ENCODE measurements around the gene NFIC. TPM values are rescaled to one million over a fixed set of nuclear protein-coding genes. Genes with fewer than 3 reads are reported as not detected.

The NFIC gene
- total and polyA plus RNA-seq, 2 donors from 2014 or later = 20.3 to 173 TPM

DNA sequence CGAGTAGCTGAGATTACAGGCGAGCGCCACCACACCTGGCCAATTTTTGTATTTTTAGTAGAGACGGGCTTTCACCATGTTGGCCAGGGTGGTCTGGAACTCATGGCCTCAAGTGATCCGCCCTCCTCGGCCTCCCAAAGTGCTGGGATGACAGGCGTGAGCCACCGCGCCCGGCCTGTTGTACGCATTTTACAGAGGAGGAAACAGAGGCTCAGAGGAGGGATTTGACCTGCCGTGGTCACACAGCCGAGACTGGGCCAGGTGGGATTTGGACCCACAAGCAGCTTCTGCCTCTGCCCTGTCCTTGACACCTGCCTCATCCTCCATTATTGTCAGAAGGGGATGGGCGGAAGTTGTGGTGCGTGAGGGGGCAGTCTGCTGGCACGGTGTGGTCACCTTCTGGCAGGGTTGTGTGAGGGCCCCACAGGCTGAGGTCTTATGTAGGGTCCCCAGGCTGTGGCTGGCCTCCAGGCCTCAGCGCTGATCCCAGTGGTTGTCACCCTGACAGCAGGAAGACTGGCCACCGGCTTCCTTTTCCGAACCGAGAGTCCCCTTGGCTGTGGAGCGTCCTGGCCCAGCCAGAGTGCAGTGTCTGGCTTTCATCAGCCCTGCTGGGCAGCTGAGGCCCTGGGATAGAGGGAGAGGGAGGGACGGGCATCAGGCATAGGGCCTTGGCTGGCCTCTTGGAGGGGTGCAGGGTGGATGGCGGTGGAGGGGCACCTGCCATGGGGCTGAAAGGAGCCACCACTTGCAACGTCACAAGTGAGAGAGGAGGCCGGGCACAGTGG, 20.3 kb downstream of the NFIC start:
- Histone ChIP-seq H3K4me3 (ENCODE audit: low read length in 3 of 3) (no peak overlapping the region), H3K36me3 (ENCODE audit: control insufficient read depth in 2 of 3, insufficient read depth in 3 of 3, low read length in 3 of 3) (peaks cover 0 to 11% (median 4%) of the 10 kb centered on the region in 3 donors), H3K27me3 (ENCODE audit: control insufficient read depth, insufficient read depth, low read length) (no peaks in the 10 kb centered on the region), H3K27ac (ENCODE audit: low read depth in 2 of 2, low read length in 2 of 2) (peak overlapping the region; percentile 63 to 66), H3K9ac (ENCODE audit: low read length in 3 of 3) (peak overlapping the region in 1 of 3 donors; percentile 26), H3K4me1 (ENCODE audit: control insufficient read depth in 2 of 3, insufficient read depth in 2 of 3, low read depth in 1 of 3, low read length in 3 of 3) (peaks cover 0 to 51% (median 12%) of the 10 kb centered on the region in 3 donors), H3K9me3 (ENCODE audit: control insufficient read depth in 2 of 3, insufficient read depth in 1 of 3, low read length in 3 of 3) (no peaks in the 10 kb centered on the region)
- no peak for FAIRE-seq
- no peak for DNase-seq
- TF ChIP-seq, protein P1, sequence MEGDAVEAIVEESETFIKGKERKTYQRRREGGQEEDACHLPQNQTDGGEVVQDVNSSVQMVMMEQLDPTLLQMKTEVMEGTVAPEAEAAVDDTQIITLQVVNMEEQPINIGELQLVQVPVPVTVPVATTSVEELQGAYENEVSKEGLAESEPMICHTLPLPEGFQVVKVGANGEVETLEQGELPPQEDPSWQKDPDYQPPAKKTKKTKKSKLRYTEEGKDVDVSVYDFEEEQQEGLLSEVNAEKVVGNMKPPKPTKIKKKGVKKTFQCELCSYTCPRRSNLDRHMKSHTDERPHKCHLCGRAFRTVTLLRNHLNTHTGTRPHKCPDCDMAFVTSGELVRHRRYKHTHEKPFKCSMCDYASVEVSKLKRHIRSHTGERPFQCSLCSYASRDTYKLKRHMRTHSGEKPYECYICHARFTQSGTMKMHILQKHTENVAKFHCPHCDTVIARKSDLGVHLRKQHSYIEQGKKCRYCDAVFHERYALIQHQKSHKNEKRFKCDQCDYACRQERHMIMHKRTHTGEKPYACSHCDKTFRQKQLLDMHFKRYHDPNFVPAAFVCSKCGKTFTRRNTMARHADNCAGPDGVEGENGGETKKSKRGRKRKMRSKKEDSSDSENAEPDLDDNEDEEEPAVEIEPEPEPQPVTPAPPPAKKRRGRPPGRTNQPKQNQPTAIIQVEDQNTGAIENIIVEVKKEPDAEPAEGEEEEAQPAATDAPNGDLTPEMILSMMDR (IDR thresholded peaks at IDR 0.05; ENCODE audit: borderline replicate concordance, extremely low read depth, insufficient read depth) = no peak
- intact Hi-C loops (cut with DNase I) = no loop called here

DNA sequence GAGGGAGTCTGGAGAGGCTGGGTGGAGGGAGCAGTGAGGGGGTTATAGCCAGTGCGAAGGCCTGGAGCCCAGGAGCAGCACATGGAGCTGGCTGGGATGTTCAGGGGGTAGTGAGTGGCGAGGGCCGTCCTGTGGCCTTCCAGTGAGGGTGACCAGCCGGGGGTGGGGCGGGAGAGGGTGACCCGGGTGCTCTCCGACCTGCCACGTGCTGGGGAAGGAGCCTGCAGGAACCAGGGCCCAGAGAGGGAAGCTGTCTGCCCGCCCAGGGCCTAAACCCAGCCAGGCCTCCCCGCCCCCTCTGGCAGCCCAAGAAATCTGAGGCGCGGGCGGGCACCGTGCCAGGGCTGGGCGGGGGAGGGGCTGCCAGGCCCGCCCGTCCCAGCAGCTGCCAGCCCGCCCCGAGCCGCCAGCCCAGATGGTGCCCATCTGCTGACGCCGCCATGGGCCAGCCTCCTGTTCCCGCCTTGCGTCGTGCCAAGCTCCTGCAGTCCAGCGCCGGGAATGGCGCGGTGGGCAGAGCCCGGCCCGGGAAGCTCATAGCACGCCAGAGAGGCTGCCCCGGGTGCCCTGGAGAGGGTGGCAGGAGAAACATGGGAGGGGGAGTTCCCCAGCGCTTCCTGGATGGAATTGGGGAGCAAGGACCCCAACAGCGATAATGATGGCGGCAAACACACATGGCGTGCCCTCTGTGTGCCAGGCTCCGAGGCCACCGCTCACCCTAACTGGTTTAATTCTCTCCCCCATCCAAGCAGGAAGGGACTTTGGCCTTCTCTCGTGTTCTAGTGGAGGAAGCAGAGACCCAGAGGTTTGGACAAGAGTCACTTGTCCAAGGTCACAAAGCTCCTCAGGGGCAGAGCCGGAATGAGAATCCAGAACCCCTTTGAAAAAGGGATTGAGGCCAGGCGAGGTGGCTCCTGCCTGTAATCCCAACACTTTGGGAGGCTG, 21.5 kb downstream of the NFIC start:
- H3K27me3 ChIP-seq (ENCODE audit: control insufficient read depth, insufficient read depth, low read length) = no peaks in the 10 kb centered on the region
- intact Hi-C loops (cut with DNase I) = no loop called here
- peaks cover 0 to 3% (median 3%) of the 10 kb centered on the region in 3 donors for H3K36me3 ChIP-seq (ENCODE audit: control insufficient read depth in 2 of 3, insufficient read depth in 3 of 3, low read length in 3 of 3)
- TF ChIP-seq, protein P1 (IDR thresholded peaks at IDR 0.05; ENCODE audit: borderline replicate concordance, extremely low read depth, insufficient read depth) = no peak
- peaks cover 0 to 44% (median 12%) of the 10 kb centered on the region in 3 donors for H3K4me1 ChIP-seq (ENCODE audit: control insufficient read depth in 2 of 3, insufficient read depth in 2 of 3, low read depth in 1 of 3, low read length in 3 of 3)
- DNase-seq (peak in 2 of 5 donors; percentile 82 to 94), FAIRE-seq (no peak)
- H3K27ac ChIP-seq (ENCODE audit: low read depth in 2 of 2, low read length in 2 of 2) = peak overlapping the region; percentile 92 to 94
- peak overlapping the region in 2 of 3 donors; percentile 34 to 67 for H3K9ac ChIP-seq (ENCODE audit: low read length in 3 of 3)
- H3K4me3 ChIP-seq (ENCODE audit: low read length in 3 of 3) = peak overlapping the region in 2 of 3 donors; percentile 29 to 48
- H3K9me3 ChIP-seq (ENCODE audit: control insufficient read depth in 2 of 3, insufficient read depth in 1 of 3, low read length in 3 of 3) = no peaks in the 10 kb centered on the region

DNA sequence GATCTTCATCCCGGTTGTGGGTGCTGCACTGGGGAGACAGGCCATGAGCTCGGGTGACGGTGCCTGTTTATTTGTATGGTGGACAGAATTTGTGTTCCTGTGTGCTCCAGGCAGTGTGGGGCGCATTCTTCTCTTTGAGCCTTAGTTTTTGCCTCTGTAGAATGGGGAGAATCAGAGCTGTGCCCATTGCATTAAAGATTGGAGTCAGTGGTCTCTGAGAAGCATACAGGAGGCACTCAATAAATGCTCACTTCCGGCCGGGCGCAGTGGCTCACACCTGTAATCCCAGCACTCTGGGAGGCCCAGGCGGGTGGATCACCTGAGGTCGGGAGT, 23.0 kb downstream of the NFIC start:
- intact Hi-C loops (cut with DNase I) = no loop called here
- Histone ChIP-seq H3K27ac (ENCODE audit: low read depth in 2 of 2, low read length in 2 of 2) (peak overlapping the region; percentile 2 to 70), H3K9me3 (ENCODE audit: control insufficient read depth in 2 of 3, insufficient read depth in 1 of 3, low read length in 3 of 3) (no peaks in the 10 kb centered on the region), H3K9ac (ENCODE audit: low read length in 3 of 3) (no peak overlapping the region), H3K36me3 (ENCODE audit: control insufficient read depth in 2 of 3, insufficient read depth in 3 of 3, low read length in 3 of 3) (peaks cover 0 to 3% (median 3%) of the 10 kb centered on the region in 3 donors), H3K27me3 (ENCODE audit: control insufficient read depth, insufficient read depth, low read length) (no peaks in the 10 kb centered on the region), H3K4me1 (ENCODE audit: control insufficient read depth in 2 of 3, insufficient read depth in 2 of 3, low read depth in 1 of 3, low read length in 3 of 3) (peaks cover 0 to 36% (median 6%) of the 10 kb centered on the region in 3 donors), H3K4me3 (ENCODE audit: low read length in 3 of 3) (no peak overlapping the region)
- FAIRE-seq (no peak), DNase-seq (no peak)
- TF ChIP-seq, protein P1 (IDR thresholded peaks at IDR 0.05; ENCODE audit: borderline replicate concordance, extremely low read depth, insufficient read depth) = no peak

All from kidney (tissue), 14 donors.